B cell (primary cell): Measurements from ENCODE around the gene MAST2.
"Not testable (repeated sequence)": the region's sequence is repeated elsewhere in the genome, so short reads cannot be mapped to it uniquely, and the experiment has no call there.

ENCODE experiments used
- EZH2 ChIP-seq: IDR thresholded peaks from 2 replicates; pipeline ENCODE4 v1.6.1; 2012; ENCODE audit warnings: borderline replicate concordance, low read depth, mild to moderate bottlenecking, moderate library complexity, low read length; ENCODE audit not compliant: insufficient read depth, poor library complexity, severe bottlenecking
- TF ChIP-seq, protein P1 (sequence below): fragments of 200-600 bp; IDR thresholded peaks from one replicate; pipeline ENCODE4 v1.8.0; 2022; ENCODE audit warnings: antibody characterized with exemption, mild to moderate bottlenecking

- TF ChIP-seq, protein P1, sequence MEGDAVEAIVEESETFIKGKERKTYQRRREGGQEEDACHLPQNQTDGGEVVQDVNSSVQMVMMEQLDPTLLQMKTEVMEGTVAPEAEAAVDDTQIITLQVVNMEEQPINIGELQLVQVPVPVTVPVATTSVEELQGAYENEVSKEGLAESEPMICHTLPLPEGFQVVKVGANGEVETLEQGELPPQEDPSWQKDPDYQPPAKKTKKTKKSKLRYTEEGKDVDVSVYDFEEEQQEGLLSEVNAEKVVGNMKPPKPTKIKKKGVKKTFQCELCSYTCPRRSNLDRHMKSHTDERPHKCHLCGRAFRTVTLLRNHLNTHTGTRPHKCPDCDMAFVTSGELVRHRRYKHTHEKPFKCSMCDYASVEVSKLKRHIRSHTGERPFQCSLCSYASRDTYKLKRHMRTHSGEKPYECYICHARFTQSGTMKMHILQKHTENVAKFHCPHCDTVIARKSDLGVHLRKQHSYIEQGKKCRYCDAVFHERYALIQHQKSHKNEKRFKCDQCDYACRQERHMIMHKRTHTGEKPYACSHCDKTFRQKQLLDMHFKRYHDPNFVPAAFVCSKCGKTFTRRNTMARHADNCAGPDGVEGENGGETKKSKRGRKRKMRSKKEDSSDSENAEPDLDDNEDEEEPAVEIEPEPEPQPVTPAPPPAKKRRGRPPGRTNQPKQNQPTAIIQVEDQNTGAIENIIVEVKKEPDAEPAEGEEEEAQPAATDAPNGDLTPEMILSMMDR, result not testable (repeated sequence)
- not testable (repeated sequence) for TF ChIP-seq EZH2
These were observed 146.1 kb downstream of the MAST2 start for GRCh38 chr1:45949462-45949861.
